Lung (tissue), 12 donors: Measurements from ENCODE around the gene WNK1. TPM values are rescaled to one million over a fixed set of nuclear protein-coding genes. Genes with fewer than 3 reads are reported as not detected.

Source experiments
- ATAC-seq: fragments of 200-7000 bp; cut with Tn5 transposase; one replicate; pipeline ENCODE4 v1.9.1; 2020; ENCODE audit warnings: moderate number of reproducible peaks; ENCODE audit not compliant: insufficient read depth, low FRiP score
- DNase-seq, 3 donors: peaks; one replicate each; pipeline ENCODE4 v3.0.0-alpha.2; 2013 to 2017
- H3K27ac ChIP-seq, 2 donors: one replicate each; pipeline ENCODE4 v1.5.1; 2013; ENCODE audit warnings: mild to moderate bottlenecking in 2 of 2, moderate library complexity in 2 of 2, control low read depth in 1 of 2, inconsistent platforms in 1 of 2, low read depth in 1 of 2, low read length in 1 of 2
- H3K27me3 ChIP-seq, 3 donors: one replicate each; pipeline ENCODE4 v1.5.1; 2013; ENCODE audit warnings: low read length in 2 of 3; ENCODE audit not compliant: control insufficient read depth in 3 of 3, insufficient read depth in 3 of 3
- H3K36me3 ChIP-seq, 4 donors: one replicate each; pipeline ENCODE4 v1.5.1; 2013; ENCODE audit warnings: low read length in 4 of 4, mild to moderate bottlenecking in 1 of 4, moderate library complexity in 1 of 4; ENCODE audit not compliant: control insufficient read depth in 4 of 4, insufficient read depth in 4 of 4
- H3K4me1 ChIP-seq, 5 donors: one replicate each; pipeline ENCODE4 v1.5.1; 2013; ENCODE audit warnings: low read length in 5 of 5, mild to moderate bottlenecking in 2 of 5, moderate library complexity in 1 of 5; ENCODE audit not compliant: control insufficient read depth in 5 of 5, insufficient read depth in 5 of 5
- H3K4me3 ChIP-seq: one replicate; pipeline ENCODE4 v1.5.1; 2013; ENCODE audit warnings: mild to moderate bottlenecking, control low read depth, moderate library complexity
- H3K9ac ChIP-seq, 2 donors: one replicate each; pipeline ENCODE4 v1.5.1; 2013; ENCODE audit warnings: low read length in 2 of 2, control low read depth in 1 of 2; ENCODE audit not compliant: insufficient read depth in 1 of 2
- H3K9me3 ChIP-seq, 4 donors: one replicate each; pipeline ENCODE4 v1.5.1; 2013; ENCODE audit warnings: low read length in 3 of 4, mild to moderate bottlenecking in 1 of 4, moderate library complexity in 1 of 4; ENCODE audit not compliant: control insufficient read depth in 4 of 4, insufficient read depth in 3 of 4
- WGBS, 2 donors: extraction: QIAGEN DNeasy Blood & Tissue Kit; methylation state at CpG; one replicate each; pipeline ENCODE4 v1.1.7; 2013; 5-methylcytosine and 5-hydroxymethylcytosine counted together
- polyA plus RNA-seq, 2 donors: library from polyadenylated mRNA; stranded (reverse); fragments of 200-250 nt; gene quantifications; one replicate each; pipeline ENCODE4 v1.2.1, GENCODE V29; 2013
- total RNA-seq, 2 donors: library from RNA; depleted of rRNA in 1 of 2; stranded (reverse); fragments of >200 nt in 1 of 2; gene quantifications; one replicate each; pipeline ENCODE4 v1.2.1, GENCODE V29; 2014 to 2021
- TF ChIP-seq, protein P1 (sequence below): IDR thresholded peaks from 2 replicates; pipeline ENCODE4 v1.5.1; 2012; ENCODE audit warnings: mild to moderate bottlenecking; ENCODE audit errors: control extremely low read depth, extremely low read depth
- donor health status: control.
- donor health status: control.
- donor health status: Bipolar disorder and iron deficiency.
- donor health status: healthy.
- donor health status: DM: yes; HTN: yes; CAD: no.

WNK1 gene
- total and polyA plus RNA-seq, 4 donors = 23.1 to 269 (median 128) TPM

DNA sequence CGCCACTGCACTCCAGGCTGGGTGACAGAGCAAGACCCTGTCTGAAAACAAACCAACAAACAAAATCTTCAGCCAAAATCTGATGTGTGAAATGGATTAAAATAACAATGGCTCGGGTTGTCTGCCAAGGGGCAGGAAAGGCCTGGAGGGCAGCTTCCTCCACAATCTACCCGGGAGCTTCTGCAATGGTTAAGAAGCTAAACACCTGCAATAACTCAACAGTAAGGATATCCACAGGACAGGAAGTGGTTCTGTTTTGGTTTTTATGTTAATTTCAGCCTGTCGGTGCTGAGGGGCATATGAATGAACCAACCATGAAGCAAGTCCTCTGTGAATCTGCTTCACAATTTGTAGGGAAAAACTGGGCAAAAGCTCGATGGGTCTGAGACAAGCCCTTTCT is 162.7 kb downstream of the WNK1 start:
- ATAC-seq (no peak), DNase-seq (no peak)
- no peaks in the 10 kb centered on the region for H3K9me3 ChIP-seq
- H3K4me1 ChIP-seq = peaks cover 0 to 8% (median 0%) of the 10 kb centered on the region in 5 donors
- TF ChIP-seq, protein P1, sequence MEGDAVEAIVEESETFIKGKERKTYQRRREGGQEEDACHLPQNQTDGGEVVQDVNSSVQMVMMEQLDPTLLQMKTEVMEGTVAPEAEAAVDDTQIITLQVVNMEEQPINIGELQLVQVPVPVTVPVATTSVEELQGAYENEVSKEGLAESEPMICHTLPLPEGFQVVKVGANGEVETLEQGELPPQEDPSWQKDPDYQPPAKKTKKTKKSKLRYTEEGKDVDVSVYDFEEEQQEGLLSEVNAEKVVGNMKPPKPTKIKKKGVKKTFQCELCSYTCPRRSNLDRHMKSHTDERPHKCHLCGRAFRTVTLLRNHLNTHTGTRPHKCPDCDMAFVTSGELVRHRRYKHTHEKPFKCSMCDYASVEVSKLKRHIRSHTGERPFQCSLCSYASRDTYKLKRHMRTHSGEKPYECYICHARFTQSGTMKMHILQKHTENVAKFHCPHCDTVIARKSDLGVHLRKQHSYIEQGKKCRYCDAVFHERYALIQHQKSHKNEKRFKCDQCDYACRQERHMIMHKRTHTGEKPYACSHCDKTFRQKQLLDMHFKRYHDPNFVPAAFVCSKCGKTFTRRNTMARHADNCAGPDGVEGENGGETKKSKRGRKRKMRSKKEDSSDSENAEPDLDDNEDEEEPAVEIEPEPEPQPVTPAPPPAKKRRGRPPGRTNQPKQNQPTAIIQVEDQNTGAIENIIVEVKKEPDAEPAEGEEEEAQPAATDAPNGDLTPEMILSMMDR = no peak
- H3K27ac ChIP-seq = no peak overlapping the region
- H3K36me3 ChIP-seq = peaks cover 32 to 46% (median 38%) of the 10 kb centered on the region in 4 donors
- no peak overlapping the region for H3K4me3 ChIP-seq
- 31 to 50% methylated on average over 5 of the region's 5 CpGs for WGBS, 2 donors
- H3K27me3 ChIP-seq = no peaks in the 10 kb centered on the region
- H3K9ac ChIP-seq = no peak overlapping the region

DNA sequence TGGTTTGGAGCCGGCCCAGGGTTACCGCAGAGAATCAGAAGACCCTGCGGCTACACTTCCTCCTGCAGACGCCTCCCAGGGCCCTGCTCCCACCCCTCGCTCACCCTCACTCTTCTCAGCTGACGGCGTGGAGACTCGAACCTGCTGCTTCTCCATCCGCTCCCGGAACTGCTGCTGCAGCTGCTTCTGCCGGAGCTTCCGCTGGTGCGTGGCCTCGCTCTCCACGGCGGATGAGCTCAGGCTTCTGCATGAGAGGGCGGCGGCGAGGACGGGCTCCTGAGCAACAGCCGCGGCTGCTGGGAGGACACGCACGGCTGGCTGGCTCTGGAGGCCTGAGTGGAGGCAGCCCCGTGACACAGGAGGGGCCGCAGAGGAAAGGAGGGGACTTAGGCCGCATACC is 163.9 kb downstream of the WNK1 start:
- Histone ChIP-seq H3K4me1 (peaks cover 0 to 8% (median 0%) of the 10 kb centered on the region in 5 donors), H3K9ac (no peak overlapping the region), H3K9me3 (no peaks in the 10 kb centered on the region), H3K36me3 (peaks cover 31 to 42% (median 36%) of the 10 kb centered on the region in 4 donors), H3K27me3 (no peaks in the 10 kb centered on the region), H3K27ac (no peak overlapping the region), H3K4me3 (no peak overlapping the region)
- TF ChIP-seq, protein P1 = no peak
- ATAC-seq (no peak), DNase-seq (no peak)
- WGBS, 2 donors = 70 to 89% methylated on average over 27 of the region's 27 CpGs

DNA sequence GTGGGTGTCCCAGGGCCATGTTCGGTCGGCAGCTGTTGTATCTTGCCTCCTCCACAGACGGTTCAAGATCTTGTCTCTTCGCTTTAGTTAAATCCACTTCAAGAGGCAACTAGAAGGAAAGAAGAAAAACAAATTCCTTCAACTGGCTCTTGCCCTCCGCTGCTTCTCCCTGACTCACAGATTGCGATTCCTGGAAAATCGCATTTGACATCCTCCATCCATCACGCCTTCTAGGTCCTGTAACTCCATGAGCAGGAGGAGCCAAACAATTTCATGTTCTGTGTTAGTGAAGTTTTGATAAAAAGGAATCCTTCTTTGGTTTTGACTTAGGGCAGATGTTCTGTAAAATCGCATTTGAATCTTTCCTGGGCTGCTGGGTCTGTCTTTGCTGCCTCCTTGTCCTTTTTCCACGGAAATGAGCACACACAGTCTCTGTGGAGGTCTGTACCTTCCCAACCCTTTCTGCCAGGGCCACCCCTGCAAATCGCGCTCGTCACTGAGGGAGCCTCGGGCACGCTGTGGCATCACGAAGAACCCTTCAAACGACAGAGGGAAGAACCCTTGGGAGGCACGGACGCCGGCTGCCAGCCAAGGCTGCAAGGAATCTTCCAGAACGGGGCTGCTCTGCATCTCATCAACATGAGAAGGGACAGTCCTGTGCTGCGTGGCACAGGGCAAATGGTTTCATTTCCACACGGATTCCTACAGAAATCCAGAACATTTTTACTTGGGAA is 164.5 kb downstream of the WNK1 start:
- no peak for DNase-seq
- peaks cover 31 to 38% (median 34%) of the 10 kb centered on the region in 4 donors for H3K36me3 ChIP-seq

More for the DNA sequence above, 164.5 kb downstream of the WNK1 start:
- Histone ChIP-seq H3K27ac (no peak overlapping the region), H3K4me3 (no peak overlapping the region), H3K9me3 (no peaks in the 10 kb centered on the region), H3K4me1 (peaks cover 0 to 1% (median 0%) of the 10 kb centered on the region in 5 donors), H3K9ac (no peak overlapping the region), H3K27me3 (no peaks in the 10 kb centered on the region)
- WGBS, 2 donors = 95 to 96% methylated on average over 23 of the region's 23 CpGs
- TF ChIP-seq, protein P1 = no peak
- ATAC-seq = no peak
